AG09319 (cell line): Measurements from ENCODE around the gene NSDHL.
A peak's percentile ranks its signal among the peaks of the same experiment; 100 is the strongest.
"Not testable (repeated sequence)": the region's sequence is repeated elsewhere in the genome, so short reads cannot be mapped to it uniquely, and the experiment has no call there.

ENCODE experiments used
- DNase-seq: peaks from one replicate; pipeline ENCODE4 v3.0.0-alpha.2; 2010; ENCODE audit warnings: low read depth; ENCODE audit errors: extremely low read depth
- TF ChIP-seq, protein P1 (sequence below): IDR thresholded peaks from 2 replicates; pipeline ENCODE4 v1.5.1; 2011; ENCODE audit warnings: low read depth, mild to moderate bottlenecking, inconsistent platforms, low read length, moderate library complexity

The NSDHL gene

DNA sequence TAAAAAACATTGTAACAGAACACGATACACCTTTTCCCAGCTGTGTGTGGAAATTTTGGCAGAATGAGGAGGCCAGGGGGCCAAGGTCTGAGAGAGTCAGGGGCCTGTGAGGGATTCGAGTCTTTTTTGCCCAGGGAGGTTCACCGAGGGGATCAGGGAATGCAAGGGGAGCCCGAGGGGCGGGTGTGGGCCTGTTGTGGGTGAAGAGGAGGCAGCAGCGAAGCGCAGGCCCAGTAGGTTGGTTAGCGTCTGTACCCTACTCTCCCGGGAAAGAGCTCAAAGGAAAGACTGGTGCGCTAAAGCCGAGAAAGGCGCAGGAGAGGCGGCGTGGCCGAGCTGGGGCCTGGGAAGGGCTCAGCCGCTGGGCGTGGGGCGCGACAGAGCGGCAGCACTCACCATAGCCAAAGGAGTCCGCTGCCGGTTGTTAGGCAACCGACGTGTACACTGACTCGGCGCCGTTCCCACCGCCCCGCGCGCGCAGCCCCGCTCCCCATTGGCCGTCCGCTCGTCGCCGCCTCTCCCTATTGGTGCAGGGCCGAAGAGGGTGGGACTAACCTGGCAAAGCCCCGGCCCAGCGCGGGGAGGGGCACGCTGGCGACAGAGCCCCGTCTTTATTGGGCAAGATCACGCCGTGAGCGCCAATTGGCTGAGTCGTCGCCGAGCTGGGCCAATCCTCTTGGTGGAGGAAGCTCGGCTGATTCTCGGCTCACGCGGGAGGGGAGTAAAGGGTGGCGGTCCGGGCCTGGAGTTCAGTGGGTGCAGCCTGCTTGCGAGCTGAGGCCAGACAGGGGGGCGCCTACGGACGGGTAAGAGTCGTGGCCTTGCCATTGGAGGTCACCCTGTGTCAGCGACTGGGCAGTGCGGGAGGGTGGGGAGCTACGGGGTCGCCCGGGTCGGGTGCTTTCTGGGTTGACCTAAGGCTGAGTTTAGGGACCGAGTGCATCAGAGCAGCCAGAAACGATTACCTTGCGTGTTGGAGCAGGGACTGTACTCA, at the start of gene NSDHL, which contains the start of gene CETN2:
Gene NSDHL, plus strand, starts transcription at position 752 of the 994 bp plus-strand sequence. CDS start 15,262 bp downstream, outside the sequence.
Gene CETN2, minus strand, starts transcription at position 446 of the 994 bp plus-strand sequence. Its CDS starts 47 bp downstream, at position 399.
- peak; percentile 87 for DNase-seq
- TF ChIP-seq, protein P1, sequence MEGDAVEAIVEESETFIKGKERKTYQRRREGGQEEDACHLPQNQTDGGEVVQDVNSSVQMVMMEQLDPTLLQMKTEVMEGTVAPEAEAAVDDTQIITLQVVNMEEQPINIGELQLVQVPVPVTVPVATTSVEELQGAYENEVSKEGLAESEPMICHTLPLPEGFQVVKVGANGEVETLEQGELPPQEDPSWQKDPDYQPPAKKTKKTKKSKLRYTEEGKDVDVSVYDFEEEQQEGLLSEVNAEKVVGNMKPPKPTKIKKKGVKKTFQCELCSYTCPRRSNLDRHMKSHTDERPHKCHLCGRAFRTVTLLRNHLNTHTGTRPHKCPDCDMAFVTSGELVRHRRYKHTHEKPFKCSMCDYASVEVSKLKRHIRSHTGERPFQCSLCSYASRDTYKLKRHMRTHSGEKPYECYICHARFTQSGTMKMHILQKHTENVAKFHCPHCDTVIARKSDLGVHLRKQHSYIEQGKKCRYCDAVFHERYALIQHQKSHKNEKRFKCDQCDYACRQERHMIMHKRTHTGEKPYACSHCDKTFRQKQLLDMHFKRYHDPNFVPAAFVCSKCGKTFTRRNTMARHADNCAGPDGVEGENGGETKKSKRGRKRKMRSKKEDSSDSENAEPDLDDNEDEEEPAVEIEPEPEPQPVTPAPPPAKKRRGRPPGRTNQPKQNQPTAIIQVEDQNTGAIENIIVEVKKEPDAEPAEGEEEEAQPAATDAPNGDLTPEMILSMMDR = no peak

DNA sequence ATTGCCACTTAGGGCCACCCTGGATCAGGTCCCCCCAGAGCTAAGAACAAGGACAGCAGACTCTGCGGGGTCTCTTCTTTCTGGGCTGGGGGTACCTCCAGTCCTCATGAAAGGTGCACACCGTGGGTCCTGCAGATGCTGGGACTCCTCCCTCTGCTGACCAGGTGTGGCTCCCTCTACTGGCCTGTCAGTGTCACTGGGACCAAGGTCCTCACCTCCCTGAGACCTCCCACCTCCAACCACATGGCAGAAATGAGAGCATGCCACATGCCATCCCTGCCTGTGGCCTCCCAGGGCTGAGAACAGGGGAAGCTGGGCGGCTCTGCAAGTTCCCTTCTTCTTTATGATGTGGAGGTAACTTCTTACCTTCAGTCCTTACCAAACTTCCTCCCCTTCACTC, 43.8 kb upstream of the NSDHL start:
- not testable (repeated sequence) for DNase-seq

DNA sequence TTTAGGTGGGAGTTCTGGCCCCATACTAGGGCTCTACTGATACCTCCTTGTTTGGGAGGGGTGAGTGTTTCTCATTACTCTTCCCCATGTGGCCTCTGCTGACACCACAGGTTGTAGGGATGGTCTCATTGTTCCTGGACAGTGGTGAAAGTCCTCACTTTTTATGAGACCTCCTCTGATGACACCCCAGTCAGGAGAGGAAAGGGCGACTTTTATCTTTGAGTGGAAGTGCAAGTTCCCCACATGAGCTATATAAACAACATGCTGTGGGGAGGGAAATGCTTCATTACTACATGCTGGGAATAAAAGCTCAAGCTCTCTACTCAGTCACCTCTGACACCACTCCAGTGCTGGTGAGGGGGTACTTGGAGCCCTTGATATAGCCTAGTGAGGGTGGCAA, 31.9 kb upstream of the NSDHL start:
- TF ChIP-seq, protein P1 = no peak
- DNase-seq = no peak

DNA sequence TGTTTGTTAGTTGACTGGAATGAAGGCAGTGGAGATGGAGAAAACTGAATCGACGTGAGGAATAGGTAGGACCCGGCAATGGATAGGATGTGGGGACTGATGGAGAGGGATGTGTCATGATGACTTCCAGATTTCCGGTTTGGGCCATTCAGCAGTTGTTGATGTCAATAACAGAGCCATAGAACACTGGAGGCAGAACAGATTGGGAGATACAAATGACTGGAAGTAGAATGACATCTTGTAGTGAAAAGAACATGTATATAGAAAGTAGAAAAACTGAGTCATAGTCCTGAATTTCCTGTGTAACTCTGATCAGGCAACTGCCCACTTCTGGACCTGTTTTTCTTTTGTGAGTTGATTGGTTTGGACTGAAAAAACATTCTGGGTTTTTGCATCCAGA, 24.8 kb upstream of the NSDHL start:
- TF ChIP-seq, protein P1 = no peak
- no peak for DNase-seq

DNA sequence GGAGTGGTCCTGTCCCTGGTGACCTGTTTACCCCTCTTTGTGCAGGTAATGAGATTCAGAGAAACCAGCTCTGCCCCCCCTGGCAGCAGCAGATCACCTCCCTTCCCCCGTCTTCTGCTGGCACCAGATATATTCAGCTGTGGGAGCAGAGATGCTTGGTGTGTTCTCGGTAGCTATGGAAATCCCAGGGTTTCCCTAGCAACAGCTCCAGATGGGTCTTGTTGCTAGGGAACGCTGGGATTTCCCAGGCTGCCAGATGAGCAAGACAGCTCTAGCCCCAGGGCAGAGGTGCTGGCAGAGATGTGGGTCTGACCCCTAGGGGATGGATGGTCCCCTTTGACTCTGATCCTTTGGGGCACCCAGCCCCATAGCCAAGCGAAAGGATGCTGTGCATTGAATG, 20.5 kb upstream of the NSDHL start:
- DNase-seq = no peak

DNA sequence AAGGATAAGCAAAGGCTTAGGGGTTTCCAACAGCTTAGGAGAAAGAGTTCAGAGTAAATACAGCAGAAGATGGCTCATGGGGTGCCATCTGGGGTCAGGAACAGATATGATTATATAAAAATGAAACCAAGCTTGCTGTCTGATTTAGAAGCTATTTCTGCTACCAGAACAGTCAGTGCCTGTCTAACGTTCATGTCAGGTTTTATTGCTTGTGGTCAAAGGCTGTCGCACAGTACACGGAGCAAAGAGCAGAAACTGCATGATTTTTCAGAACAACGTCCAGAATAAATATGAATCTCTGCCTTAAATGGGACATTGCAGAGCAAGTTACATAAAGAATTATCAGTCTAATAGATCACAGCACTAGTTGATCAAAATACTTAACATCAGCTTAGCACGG, 17.7 kb upstream of the NSDHL start:
- TF ChIP-seq, protein P1 = no peak
- DNase-seq = no peak

More for the DNA sequence above, 20.5 kb upstream of the NSDHL start:
- TF ChIP-seq, protein P1 = no peak

DNA sequence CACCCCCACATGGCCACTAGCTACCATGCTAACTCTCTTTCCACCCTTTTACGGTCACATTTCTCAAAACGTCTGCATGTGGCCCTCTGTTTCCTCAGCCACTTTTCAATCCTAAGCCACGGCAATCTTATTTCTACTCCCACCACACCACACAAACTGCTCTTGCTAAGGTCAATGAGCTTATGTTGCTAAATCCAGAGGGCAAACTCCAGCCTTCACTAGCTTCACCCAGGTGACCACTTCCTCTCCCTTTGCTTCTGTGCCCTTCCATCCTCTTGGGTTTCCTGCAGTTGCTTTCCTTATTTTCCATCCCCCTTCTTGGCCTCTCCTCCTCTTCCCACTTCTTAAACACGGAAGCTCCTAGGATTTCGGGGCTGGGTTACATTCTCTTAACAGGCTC, 16.8 kb upstream of the NSDHL start:
- DNase-seq = no peak
- TF ChIP-seq, protein P1 = no peak
